Suprapubic skin (tissue), 3 donors: ENCODE data around the gene ZNF14.

Experiments
- CTCF ChIP-seq, 2 donors: fragments of 200-600 bp in 1 of 2; fragments of 450-650 bp in 1 of 2; sonication (generic) in 1 of 2; IDR thresholded peaks; one replicate each; pipeline ENCODE4 v1.5.1; 2016 to 2019; ENCODE audit warnings: antibody characterized with exemption in 2 of 2, mild to moderate bottlenecking in 1 of 2, moderate library complexity in 1 of 2
- POLR2A ChIP-seq, 2 donors: fragments of 450-650 bp; IDR thresholded peaks; one replicate each; pipeline ENCODE4 v1.6.1; 2017; ENCODE audit warnings: antibody characterized with exemption in 2 of 2, mild to moderate bottlenecking in 2 of 2, moderate library complexity in 2 of 2

GRCh38 chr19:19674315-19674714 lies 58.6 kb downstream of the ZNF14 start:
- TF ChIP-seq CTCF (IDR thresholded peaks at IDR 0.05) = no peak
- no peak for TF ChIP-seq POLR2A (IDR thresholded peaks at IDR 0.05)
